Type B pancreatic cell (in vitro differentiated cells): Measurements from ENCODE around the gene PEX5L. TPM values are rescaled to one million over a fixed set of nuclear protein-coding genes. Genes with fewer than 3 reads are reported as not detected.

ENCODE experiments used
- DNase-seq: peaks from one replicate; pipeline ENCODE4 v3.0.0; 2021; ENCODE audit warnings: mixed read lengths; ENCODE audit not compliant: unreplicated experiment; ENCODE audit errors: extremely low spot score
- H3K27ac Mint-ChIP-seq: 2 replicates; pipeline ENCODE4 v1.8.0; 2021; ENCODE audit warnings: mild to moderate bottlenecking, mixed read lengths
- H3K27me3 Mint-ChIP-seq: 2 replicates; pipeline ENCODE4 v1.8.0; 2021; ENCODE audit warnings: mixed read lengths
- H3K36me3 Mint-ChIP-seq: 2 replicates; pipeline ENCODE4 v1.8.0; 2021; ENCODE audit warnings: mixed read lengths
- H3K4me1 Mint-ChIP-seq: one replicate; pipeline ENCODE4 v1.8.0; 2021; ENCODE audit warnings: mixed read lengths; ENCODE audit not compliant: unreplicated experiment
- H3K4me3 Mint-ChIP-seq: 2 replicates; pipeline ENCODE4 v1.8.0; 2021; ENCODE audit warnings: mild to moderate bottlenecking, mixed read lengths
- H3K9me3 Mint-ChIP-seq: 2 replicates; pipeline ENCODE4 v1.8.0; 2021; ENCODE audit warnings: mixed read lengths
- total RNA-seq: library from RNA; stranded (reverse); gene quantifications from 2 replicates; pipeline ENCODE4 v1.2.1, GENCODE V29; 2021; ENCODE audit warnings: low replicate concordance
- TF ChIP-seq, protein P1 (sequence below): fragments of 200-600 bp; sonication (generic); conservative IDR thresholded peaks from 2 replicates; pipeline ENCODE4 v1.5.0; 2021; ENCODE audit warnings: antibody characterized with exemption, mild to moderate bottlenecking

The PEX5L gene
- total RNA-seq, 1 donor from 2014 or later = 1.1 TPM

GRCh38 chr3:179884136-179884535 lies 152.6 kb downstream of the PEX5L start:
- Mint-ChIP-seq H3K27me3 (no peaks in the 10 kb centered on the region), H3K4me1 (peaks cover 8% of the 10 kb centered on the region), H3K9me3 (no peaks in the 10 kb centered on the region), H3K27ac (no peak overlapping the region), H3K36me3 (no peaks in the 10 kb centered on the region), H3K4me3 (no peak overlapping the region)
- no peak for DNase-seq
- TF ChIP-seq, protein P1, sequence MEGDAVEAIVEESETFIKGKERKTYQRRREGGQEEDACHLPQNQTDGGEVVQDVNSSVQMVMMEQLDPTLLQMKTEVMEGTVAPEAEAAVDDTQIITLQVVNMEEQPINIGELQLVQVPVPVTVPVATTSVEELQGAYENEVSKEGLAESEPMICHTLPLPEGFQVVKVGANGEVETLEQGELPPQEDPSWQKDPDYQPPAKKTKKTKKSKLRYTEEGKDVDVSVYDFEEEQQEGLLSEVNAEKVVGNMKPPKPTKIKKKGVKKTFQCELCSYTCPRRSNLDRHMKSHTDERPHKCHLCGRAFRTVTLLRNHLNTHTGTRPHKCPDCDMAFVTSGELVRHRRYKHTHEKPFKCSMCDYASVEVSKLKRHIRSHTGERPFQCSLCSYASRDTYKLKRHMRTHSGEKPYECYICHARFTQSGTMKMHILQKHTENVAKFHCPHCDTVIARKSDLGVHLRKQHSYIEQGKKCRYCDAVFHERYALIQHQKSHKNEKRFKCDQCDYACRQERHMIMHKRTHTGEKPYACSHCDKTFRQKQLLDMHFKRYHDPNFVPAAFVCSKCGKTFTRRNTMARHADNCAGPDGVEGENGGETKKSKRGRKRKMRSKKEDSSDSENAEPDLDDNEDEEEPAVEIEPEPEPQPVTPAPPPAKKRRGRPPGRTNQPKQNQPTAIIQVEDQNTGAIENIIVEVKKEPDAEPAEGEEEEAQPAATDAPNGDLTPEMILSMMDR = no peak

DNA sequence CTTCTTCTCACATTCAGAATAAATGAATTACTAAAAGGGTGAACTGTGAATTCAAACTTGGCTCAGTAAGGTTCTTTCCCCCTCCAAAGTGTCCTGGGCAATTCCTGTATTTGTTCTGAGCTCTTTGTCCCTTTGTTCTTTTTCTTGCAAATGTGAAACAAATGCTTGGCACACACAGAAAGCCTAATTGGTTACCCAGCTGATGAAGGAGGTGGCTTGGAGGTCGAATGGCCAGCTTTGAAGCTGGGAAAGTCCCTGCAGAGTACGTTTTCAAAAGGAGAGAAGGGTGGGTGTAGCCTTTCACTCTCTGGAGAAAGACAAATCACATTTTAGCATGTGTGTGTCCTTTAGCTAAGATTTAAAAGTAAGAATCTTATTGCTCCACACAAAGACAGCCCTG lies 154.4 kb downstream of the PEX5L start:
- no peak for DNase-seq
- Mint-ChIP-seq H3K27me3 (peaks cover 3% of the 10 kb centered on the region), H3K27ac (no peak overlapping the region), H3K4me3 (no peak overlapping the region), H3K9me3 (no peaks in the 10 kb centered on the region), H3K4me1 (peaks cover 8% of the 10 kb centered on the region), H3K36me3 (no peaks in the 10 kb centered on the region)
- TF ChIP-seq, protein P1 = no peak

GRCh38 chr3:179881791-179882190 lies 154.9 kb downstream of the PEX5L start:
- no peak for DNase-seq
- Mint-ChIP-seq H3K4me1 (peaks cover 8% of the 10 kb centered on the region), H3K36me3 (no peaks in the 10 kb centered on the region), H3K27ac (no peak overlapping the region), H3K9me3 (no peaks in the 10 kb centered on the region), H3K27me3 (peaks cover 3% of the 10 kb centered on the region), H3K4me3 (no peak overlapping the region)
- TF ChIP-seq, protein P1 = no peak

DNA sequence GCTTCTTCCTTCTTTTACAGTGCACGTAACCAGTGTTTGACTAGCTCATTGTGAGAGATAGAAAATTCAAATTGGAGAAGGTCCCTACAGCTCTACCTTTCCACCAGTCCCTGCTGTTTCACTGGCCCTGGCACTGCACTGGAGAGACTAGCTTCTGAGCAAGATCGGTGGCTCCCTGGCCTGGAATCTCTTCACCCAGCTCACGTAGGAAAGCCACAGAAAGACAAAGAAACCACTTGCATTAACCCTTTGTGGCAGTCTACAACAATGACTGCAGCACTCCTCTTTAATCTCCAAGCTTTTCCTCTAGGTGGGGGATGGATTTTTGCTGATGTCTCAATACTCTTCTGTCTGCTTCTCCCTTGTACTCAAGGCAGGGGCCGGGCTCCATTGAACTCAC lies 155.9 kb downstream of the PEX5L start:
- H3K36me3 Mint-ChIP-seq = no peaks in the 10 kb centered on the region
- no peak for DNase-seq
- no peak overlapping the region for H3K4me3 Mint-ChIP-seq
- peaks cover 3% of the 10 kb centered on the region for H3K27me3 Mint-ChIP-seq
- TF ChIP-seq, protein P1 = no peak
- H3K9me3 Mint-ChIP-seq = no peaks in the 10 kb centered on the region
- no peak overlapping the region for H3K27ac Mint-ChIP-seq
- H3K4me1 Mint-ChIP-seq = peaks cover 8% of the 10 kb centered on the region

DNA sequence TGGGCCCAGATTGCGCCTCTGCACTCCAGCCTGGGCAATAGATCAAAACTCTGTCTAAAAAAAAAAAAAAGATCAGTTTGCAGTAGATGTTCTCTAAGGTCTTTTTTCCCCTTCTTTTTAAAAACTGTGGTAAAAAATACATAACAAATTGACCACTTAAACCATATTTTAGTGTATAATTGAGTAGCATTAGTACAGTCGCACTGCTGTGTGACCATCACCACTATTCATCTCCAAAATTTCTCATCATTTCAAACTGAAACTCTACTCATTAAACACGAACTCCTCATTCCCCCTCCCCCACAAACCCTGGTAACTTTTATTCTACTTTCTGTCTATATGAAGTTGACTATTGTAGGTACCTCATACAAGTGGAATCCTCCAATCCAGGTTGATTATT lies 160.3 kb downstream of the PEX5L start:
- no peaks in the 10 kb centered on the region for H3K4me1 Mint-ChIP-seq
- H3K27me3 Mint-ChIP-seq = peaks cover 3% of the 10 kb centered on the region

More for the DNA sequence above, 160.3 kb downstream of the PEX5L start:
- Mint-ChIP-seq H3K36me3 (no peaks in the 10 kb centered on the region), H3K27ac (no peak overlapping the region), H3K9me3 (no peaks in the 10 kb centered on the region), H3K4me3 (no peak overlapping the region)
- no peak for DNase-seq
- TF ChIP-seq, protein P1 = no peak
